Retinal pigment epithelial cell (primary cell): Measurements from ENCODE around the gene TCN2.

ENCODE experiments used
- DNase-seq: peaks from one replicate; pipeline ENCODE4 v3.0.0-alpha.2; 2010; ENCODE audit warnings: low read depth
- H3K4me3 ChIP-seq: 2 replicates; pipeline ENCODE4 v1.5.1; 2011; ENCODE audit warnings: mild to moderate bottlenecking, low read length, control low read depth, moderate library complexity
- TF ChIP-seq, protein P1 (sequence below): conservative IDR thresholded peaks from 2 replicates; pipeline ENCODE4 v1.5.1; 2011; ENCODE audit warnings: low read depth, low read length, control low read depth, inconsistent platforms

TCN2 gene

DNA sequence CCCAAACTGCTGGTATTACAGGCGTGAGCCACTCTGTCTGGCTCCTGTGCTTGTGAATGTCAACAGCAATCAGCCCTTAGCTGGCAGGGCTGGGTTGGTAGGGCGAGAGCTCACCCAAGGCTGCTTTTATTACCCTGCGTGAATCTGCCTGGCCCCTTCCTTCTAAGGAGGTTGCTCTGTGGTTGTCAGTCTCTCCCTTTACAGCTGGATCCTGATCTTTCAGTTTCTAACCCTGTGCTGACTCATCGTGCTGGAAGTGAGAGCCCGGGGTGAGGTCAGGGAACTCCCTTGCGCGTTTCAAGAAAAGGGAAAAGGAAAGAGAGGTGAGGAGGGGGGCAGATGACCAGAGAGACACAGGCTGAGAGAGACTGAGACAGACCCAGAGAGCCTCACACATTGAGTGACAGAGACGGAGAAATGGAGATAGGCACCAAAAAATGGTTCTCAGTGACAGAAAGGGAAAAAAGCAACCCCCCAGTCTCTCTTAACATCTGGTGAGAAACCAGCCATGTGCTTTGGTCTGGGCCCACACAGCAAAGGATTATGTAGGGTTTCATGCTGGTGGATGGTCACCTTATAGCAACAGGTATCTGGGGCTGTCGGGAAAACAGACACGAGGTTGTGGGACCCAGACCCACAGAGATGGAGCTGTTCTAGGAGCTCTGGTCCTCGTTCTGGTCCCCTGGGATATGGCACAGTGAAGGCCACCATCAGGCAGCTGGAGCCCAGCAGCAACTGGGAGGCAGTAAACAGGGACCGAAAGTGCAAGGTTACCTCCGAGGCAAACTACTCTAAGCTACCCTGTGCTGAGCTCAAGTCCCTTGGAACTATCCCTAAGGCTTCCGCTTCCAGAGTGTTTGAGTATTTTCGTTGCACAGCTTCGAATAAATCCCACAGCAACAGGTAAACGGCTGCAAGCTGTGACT is 2.5 kb downstream of the TCN2 start:
- TF ChIP-seq, protein P1, sequence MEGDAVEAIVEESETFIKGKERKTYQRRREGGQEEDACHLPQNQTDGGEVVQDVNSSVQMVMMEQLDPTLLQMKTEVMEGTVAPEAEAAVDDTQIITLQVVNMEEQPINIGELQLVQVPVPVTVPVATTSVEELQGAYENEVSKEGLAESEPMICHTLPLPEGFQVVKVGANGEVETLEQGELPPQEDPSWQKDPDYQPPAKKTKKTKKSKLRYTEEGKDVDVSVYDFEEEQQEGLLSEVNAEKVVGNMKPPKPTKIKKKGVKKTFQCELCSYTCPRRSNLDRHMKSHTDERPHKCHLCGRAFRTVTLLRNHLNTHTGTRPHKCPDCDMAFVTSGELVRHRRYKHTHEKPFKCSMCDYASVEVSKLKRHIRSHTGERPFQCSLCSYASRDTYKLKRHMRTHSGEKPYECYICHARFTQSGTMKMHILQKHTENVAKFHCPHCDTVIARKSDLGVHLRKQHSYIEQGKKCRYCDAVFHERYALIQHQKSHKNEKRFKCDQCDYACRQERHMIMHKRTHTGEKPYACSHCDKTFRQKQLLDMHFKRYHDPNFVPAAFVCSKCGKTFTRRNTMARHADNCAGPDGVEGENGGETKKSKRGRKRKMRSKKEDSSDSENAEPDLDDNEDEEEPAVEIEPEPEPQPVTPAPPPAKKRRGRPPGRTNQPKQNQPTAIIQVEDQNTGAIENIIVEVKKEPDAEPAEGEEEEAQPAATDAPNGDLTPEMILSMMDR = no peak
- H3K4me3 ChIP-seq = no peak overlapping the region
- no peak for DNase-seq

DNA sequence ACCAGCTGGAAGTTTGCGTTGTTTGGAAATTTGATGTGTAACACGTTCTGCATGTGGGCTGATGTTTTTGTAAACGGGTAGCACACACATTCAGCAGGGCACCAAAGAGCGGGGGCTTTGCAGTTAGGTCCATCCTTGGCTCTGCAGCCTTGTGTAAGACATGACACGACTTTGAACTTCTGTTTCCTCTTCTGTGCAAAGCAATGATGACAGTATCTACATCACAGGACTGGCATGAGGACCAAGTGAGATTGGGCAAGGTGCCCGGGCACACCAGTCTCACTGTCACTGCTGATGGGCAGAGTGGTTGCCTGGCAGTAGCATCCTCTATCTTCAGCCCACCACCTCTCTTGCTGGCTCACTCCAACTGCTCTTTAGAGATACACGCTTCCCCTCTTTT is 3.3 kb downstream of the TCN2 start:
- TF ChIP-seq, protein P1 = no peak
- no peak overlapping the region for H3K4me3 ChIP-seq
- DNase-seq = no peak

DNA sequence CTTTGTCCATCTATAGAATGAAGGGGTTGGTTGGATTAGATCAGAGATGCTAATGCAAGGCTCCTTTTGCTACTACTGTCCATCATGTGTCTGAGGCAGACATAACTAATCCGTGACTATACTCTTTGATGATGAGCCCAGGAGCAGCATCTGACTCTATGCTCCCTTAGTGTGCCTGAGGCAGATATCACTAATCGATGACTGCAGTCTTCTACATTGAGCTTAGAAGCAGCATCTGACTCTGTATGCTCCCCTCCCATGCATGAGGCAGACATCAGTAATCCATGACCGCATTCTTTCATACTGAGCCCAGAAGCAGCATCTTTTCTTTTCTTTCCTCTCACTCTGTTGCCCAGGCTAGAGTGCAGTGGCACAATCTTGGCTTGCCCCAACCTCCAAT is 4.2 kb downstream of the TCN2 start:
- TF ChIP-seq, protein P1 = no peak
- no peak overlapping the region for H3K4me3 ChIP-seq
- DNase-seq = no peak

- TF ChIP-seq, protein P1 = no peak
- H3K4me3 ChIP-seq = no peak overlapping the region
Measured at GRCh38 chr22:30612789-30613188, 5.8 kb downstream of the TCN2 start.

DNA sequence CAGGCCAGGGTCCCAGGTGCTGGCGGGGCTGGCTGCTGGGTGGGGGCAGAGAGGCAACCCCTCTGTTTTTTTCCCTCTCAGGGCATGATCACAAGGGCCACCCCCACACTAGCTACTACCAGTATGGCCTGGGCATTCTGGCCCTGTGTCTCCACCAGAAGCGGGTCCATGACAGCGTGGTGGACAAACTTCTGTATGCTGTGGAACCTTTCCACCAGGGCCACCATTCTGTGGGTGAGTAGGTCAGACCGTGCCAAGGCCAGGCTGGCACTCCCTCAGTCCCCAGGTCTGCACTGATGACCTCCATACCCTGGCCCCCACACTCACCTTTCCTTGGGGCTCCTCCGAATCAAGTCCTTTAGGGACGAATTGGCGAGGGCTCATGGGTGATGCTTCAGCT is 7.3 kb downstream of the TCN2 start:
- no peak overlapping the region for H3K4me3 ChIP-seq
- no peak for DNase-seq
- TF ChIP-seq, protein P1 = no peak

More at GRCh38 chr22:30612789-30613188, 5.8 kb downstream of the TCN2 start:
- DNase-seq = no peak

GRCh38 chr22:30614879-30615278 is 7.9 kb downstream of the TCN2 start:
- no peak overlapping the region for H3K4me3 ChIP-seq
- DNase-seq = no peak
- TF ChIP-seq, protein P1 = no peak

DNA sequence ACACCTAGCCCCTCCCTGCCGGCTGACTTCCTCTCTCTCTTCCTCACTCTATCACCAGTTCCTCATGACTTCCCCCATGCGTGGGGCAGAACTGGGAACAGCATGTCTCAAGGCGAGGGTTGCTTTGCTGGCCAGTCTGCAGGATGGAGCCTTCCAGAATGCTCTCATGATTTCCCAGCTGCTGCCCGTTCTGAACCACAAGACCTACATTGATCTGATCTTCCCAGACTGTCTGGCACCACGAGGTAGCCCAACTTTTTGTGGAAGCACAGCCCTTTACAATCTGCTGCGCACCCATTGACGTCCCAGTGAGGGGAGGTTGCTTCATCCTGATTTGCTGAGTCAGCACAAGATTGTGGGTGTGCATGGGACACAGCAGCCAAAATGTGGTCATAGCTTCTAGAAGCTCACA is 8.6 kb downstream of the TCN2 start:
- DNase-seq = no peak
- TF ChIP-seq, protein P1 = no peak
- no peak overlapping the region for H3K4me3 ChIP-seq
